Heart right ventricle (tissue), 16 donors: ENCODE data around the gene SHCBP1. TPM values are rescaled to one million over a fixed set of nuclear protein-coding genes. Genes with fewer than 3 reads are reported as not detected.

Experiments used
- ATAC-seq, 8 donors: fragments of 200-7000 bp; cut with Tn5 transposase; one replicate each; pipeline ENCODE4 v1.9.1; 2020; ENCODE audit warnings: mild to moderate bottlenecking in 8 of 8, moderate library complexity in 8 of 8, moderate number of reproducible peaks in 1 of 8
- DNase-seq, 2 donors: peaks; one replicate each; pipeline ENCODE4 v3.0.0-alpha.2; 2020
- H3K27ac ChIP-seq, 10 donors: fragments of 200-600 bp; sonication (generic) in 2 of 10; one replicate each; pipeline versions ENCODE4 v1.5.0 to v1.8.0; 2020 to 2022; ENCODE audit warnings: mild to moderate bottlenecking in 3 of 10
- H3K27me3 ChIP-seq, 7 donors: fragments of 200-600 bp; one replicate each; pipeline ENCODE4 v1.8.0; 2021 to 2022; ENCODE audit warnings: mild to moderate bottlenecking in 2 of 7
- H3K36me3 ChIP-seq, 9 donors: fragments of 200-600 bp; sonication (generic) in 1 of 9; one replicate each; pipeline versions ENCODE4 v1.5.0 to v1.8.0; 2020 to 2022; ENCODE audit warnings: mild to moderate bottlenecking in 2 of 9
- H3K4me1 ChIP-seq, 9 donors: fragments of 200-600 bp; sonication (generic) in 1 of 9; one replicate each; pipeline versions ENCODE4 v1.5.0 to v1.8.0; 2020 to 2022; ENCODE audit warnings: mild to moderate bottlenecking in 4 of 9
- H3K4me3 ChIP-seq, 10 donors: fragments of 200-600 bp; sonication (generic) in 2 of 10; one replicate each; pipeline versions ENCODE4 v1.5.0 to v1.8.0; 2020 to 2022; ENCODE audit warnings: mild to moderate bottlenecking in 7 of 10, moderate library complexity in 2 of 10
- H3K9me3 ChIP-seq, 11 donors: fragments of 200-600 bp in 10 of 11; sonication (generic) in 2 of 11; one replicate each; pipeline versions ENCODE4 v1.5.0 to v1.8.0; 2013 to 2022; ENCODE audit warnings: mild to moderate bottlenecking in 2 of 11, control low read depth in 1 of 11, moderate library complexity in 1 of 11
- CTCF ChIP-seq, 9 donors: fragments of 200-600 bp; sonication (generic) in 2 of 9; IDR thresholded peaks; one replicate each; pipeline versions ENCODE4 v1.5.0 to v1.8.0; 2021 to 2022; ENCODE audit warnings: antibody characterized with exemption in 9 of 9, mild to moderate bottlenecking in 5 of 9, moderate library complexity in 1 of 9
- WGBS, 2 donors: extraction: QIAGEN DNeasy Blood & Tissue Kit; methylation state at CpG; one replicate each; pipeline ENCODE4 v1.1.7; 2013; ENCODE audit warnings: inconsistent platforms in 1 of 2; 5-methylcytosine and 5-hydroxymethylcytosine counted together
- intact Hi-C, 10 donors: fragments of 100-400 bp; cut with DNase I; formaldehyde crosslinking; loops; one replicate each; pipeline versions ENCODE4 v1.11.1 to v1.14.2; 2022
- polyA plus RNA-seq, 2 donors: library from polyadenylated mRNA; stranded (reverse); fragments of 200-250 nt; gene quantifications; one replicate each; pipeline ENCODE4 v1.2.3, GENCODE V29; 2013
- total RNA-seq, 10 donors: library from RNA; stranded (reverse); fragmentation: NEBNext Ultra II Directional in 3 of 10; extraction: Animal tissue kit (Norgen Biotek cat#: 25700) in 3 of 10; gene quantifications; one replicate each; pipeline versions ENCODE4 v1.2.1 to v1.2.4, GENCODE V29; 2021 to 2023
- donor health status: Arrhythmogenic right ventricular cardiomyopathy.
- donor health status: ischemic (EF 13 %, LVEDD 7.1; RV severe dilation, severe dysfunction).
- donor health status: healthy with polysubstance abuse.
- donor health status: DM: no; HTN: yes; CAD: no.
- donor health status: DM: no; HTN: no; CAD: no.
- donor health status: ischemic (EF 25% LVEDD 6.9; RV normal size, moderate dysfunction).
- donor health status: ischemic (EF 25% LVEDD 5.7; RV mildly dilated, moderate dysfunction).
- donor health status: healthy.
- donor health status: DM: yes; HTN: yes; CAD: no.
- donor health status: Ischemic cardiomyopathy.
- donor health status: ischemic (EF 35%, LVEDD 5.7; RV mildly dilated, moderate dysfunction).
- donor health status: nonischemic (EF 11% LVEDD 7.7; RV severe dilation, severe dysfunction).
- donor health status: DM: yes; HTN: yes; CAD: no.
- donor health status: PGD.
- donor health status: ischemic (EF 29% LVEDD 5.4; RV normal size, mild dysfunction).
- donor health status: nonischemic (EF 23%, LVEDD 6.1; RV moderate dilation, normal function).

The SHCBP1 gene
- total and polyA plus RNA-seq, 12 donors: 0.26 to 4.1 (median 0.84) TPM

DNA sequence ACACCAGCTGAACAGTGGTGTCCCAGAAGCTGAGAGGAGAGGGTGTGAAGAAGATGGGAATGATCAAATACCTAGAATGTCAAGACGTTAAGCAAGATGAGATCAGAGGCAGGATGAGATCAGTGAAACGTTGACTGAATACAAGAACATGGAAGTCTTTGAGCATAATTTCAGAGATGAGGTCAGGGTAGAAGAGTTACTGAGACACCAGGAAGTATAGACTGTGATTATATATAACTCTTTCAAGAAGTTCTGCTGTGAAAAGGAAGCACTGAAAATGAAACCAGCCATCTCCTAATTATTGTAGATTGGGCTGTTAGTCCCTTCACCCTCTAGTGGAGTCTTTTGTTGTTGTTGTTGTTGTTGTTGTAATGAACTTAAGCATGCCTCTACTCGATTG is 9.1 kb downstream of the SHCBP1 start:
- H3K27ac ChIP-seq: peak overlapping the region in 1 of 10 donors; percentile 10
- 58 to 63% methylated on average over 3 of the region's 3 CpGs for WGBS, 2 donors
- DNase-seq (no peak), ATAC-seq (no peak)
- H3K9me3 ChIP-seq: no peaks in the 10 kb centered on the region
- H3K27me3 ChIP-seq: no peaks in the 10 kb centered on the region
- H3K4me3 ChIP-seq: no peak overlapping the region
- intact Hi-C loops: loop anchor here in 1 of 10 donors (5.0 kb wide), 1 partner anchor 55 kb away; no protein-coding TSS in a partner anchor
- H3K36me3 ChIP-seq: peaks cover 0 to 41% (median 0%) of the 10 kb centered on the region in 9 donors
- no peak for TF ChIP-seq CTCF (IDR thresholded peaks at IDR 0.05)
- peaks cover 0 to 15% (median 0%) of the 10 kb centered on the region in 9 donors for H3K4me1 ChIP-seq

- intact Hi-C loops: loop anchor here in 6 of 10 donors (2.0 to 5.0 kb wide), 4 partner anchors 45 to 55 kb away; no protein-coding TSS in a partner anchor
- H3K4me1 ChIP-seq: peaks cover 0 to 6% (median 0%) of the 10 kb centered on the region in 9 donors
- DNase-seq: no peak
- no peak overlapping the region for H3K27ac ChIP-seq
- TF ChIP-seq CTCF (IDR thresholded peaks at IDR 0.05): peak in 8 of 9 donors; percentile 25 to 61 (median 55)
- H3K4me3 ChIP-seq: no peak overlapping the region
- no peaks in the 10 kb centered on the region for H3K27me3 ChIP-seq
- H3K36me3 ChIP-seq: peaks cover 0 to 39% (median 0%) of the 10 kb centered on the region in 9 donors
- 68 to 80% methylated on average over 1 of the region's 1 CpG for WGBS, 2 donors
- ATAC-seq: no peak
- no peaks in the 10 kb centered on the region for H3K9me3 ChIP-seq
These were observed 13.7 kb downstream of the SHCBP1 start for GRCh38 chr16:46607529-46607928.

GRCh38 chr16:46606231-46606630 is 14.9 kb downstream of the SHCBP1 start:
- H3K9me3 ChIP-seq: no peaks in the 10 kb centered on the region
- ATAC-seq (no peak), DNase-seq (no peak)
- H3K4me1 ChIP-seq: no peaks in the 10 kb centered on the region
- no peak overlapping the region for H3K27ac ChIP-seq
- TF ChIP-seq CTCF (IDR thresholded peaks at IDR 0.05): no peak
- WGBS, 2 donors: 89 to 90% methylated on average over 5 of the region's 5 CpGs
- H3K27me3 ChIP-seq: no peaks in the 10 kb centered on the region
- H3K4me3 ChIP-seq: no peak overlapping the region
- intact Hi-C loops: loop anchor here in 6 of 10 donors (2.0 to 5.0 kb wide), 4 partner anchors 44 to 54 kb away; no protein-coding TSS in a partner anchor
- peaks cover 0 to 50% (median 0%) of the 10 kb centered on the region in 9 donors for H3K36me3 ChIP-seq

- H3K4me1 ChIP-seq: no peaks in the 10 kb centered on the region
- 92 to 100% methylated on average over 1 of the region's 1 CpG for WGBS, 2 donors
- TF ChIP-seq CTCF (IDR thresholded peaks at IDR 0.05): no peak
- H3K27ac ChIP-seq: no peak overlapping the region
- ATAC-seq (no peak), DNase-seq (no peak)
- intact Hi-C loops: no loop called here
- peaks cover 0 to 20% (median 0%) of the 10 kb centered on the region in 9 donors for H3K36me3 ChIP-seq
- H3K9me3 ChIP-seq: peaks cover 0 to 18% (median 4%) of the 10 kb centered on the region in 11 donors
- no peak overlapping the region for H3K4me3 ChIP-seq
- no peaks in the 10 kb centered on the region for H3K27me3 ChIP-seq
These were observed 29.9 kb downstream of the SHCBP1 start for GRCh38 chr16:46591257-46591656.
